ENCODE measurements around the gene NEDD4.

The NEDD4 gene

DNA sequence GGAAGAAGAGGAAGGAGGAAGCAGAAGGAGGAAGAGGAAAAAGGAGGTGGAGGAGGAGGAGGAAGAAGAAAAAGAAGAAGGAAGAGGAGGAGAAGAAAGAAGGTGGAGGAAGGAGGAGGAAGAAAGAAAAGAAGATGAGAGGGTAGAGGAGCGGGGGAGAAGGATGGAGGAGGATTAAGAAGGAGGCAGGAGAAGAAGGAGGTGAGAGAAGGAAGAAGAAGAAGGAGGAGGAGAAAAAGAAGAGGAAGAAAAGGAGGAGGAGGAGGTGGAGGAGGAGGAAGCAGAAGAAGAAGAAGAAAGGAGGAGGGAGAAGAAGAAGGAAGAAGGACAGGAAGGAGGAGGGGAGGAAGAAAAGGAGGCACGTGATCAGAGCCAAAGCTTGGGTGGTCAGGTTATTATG, 213.1 kb downstream of the NEDD4 start:
- H3K4me3 ChIP-seq (ENCODE audit: low read depth, low read length): no peak overlapping the region
- ChIA-PET CTCF (interaction anchor here (1.0 to 1.5 kb wide), 2 partner anchors 8 to 19 kb away, joined by 3 to 4 read pairs; no protein-coding TSS in a partner anchor), POLR2A (no interaction called here)
- 0 out of 2 replicates have a peak, but pooled peaks cover 2% of the 10 kb centered on the region for H3K4me1 ChIP-seq (ENCODE audit: control insufficient read depth, insufficient read depth, low read length)
- H3K27ac ChIP-seq (ENCODE audit: extremely low read depth, low read depth, low read length): no peak overlapping the region
- H3K9me3 ChIP-seq (ENCODE audit: control insufficient read depth, insufficient read depth, low read depth, low read length): no peaks in the 10 kb centered on the region
- no peak for TF ChIP-seq ZFP41 (tag by site-specific recombination; IDR thresholded peaks at IDR 0.05; ENCODE audit: borderline replicate concordance)
- peak; percentile 73 for TF ChIP-seq ZNF366 (tag by site-specific recombination; conservative IDR thresholded peaks at IDR 0.05)
- TF ChIP-seq FEZF1 (tag by site-specific recombination; IDR thresholded peaks at IDR 0.05): no peak
- TF ChIP-seq ZNF670 (tag by site-specific recombination; IDR thresholded peaks at IDR 0.05; ENCODE audit: low read depth): no peak
- TF ChIP-seq ZNF76 (tag by site-specific recombination; IDR thresholded peaks at IDR 0.05; ENCODE audit: borderline replicate concordance, low read depth): no peak
- TF ChIP-seq, protein P1, sequence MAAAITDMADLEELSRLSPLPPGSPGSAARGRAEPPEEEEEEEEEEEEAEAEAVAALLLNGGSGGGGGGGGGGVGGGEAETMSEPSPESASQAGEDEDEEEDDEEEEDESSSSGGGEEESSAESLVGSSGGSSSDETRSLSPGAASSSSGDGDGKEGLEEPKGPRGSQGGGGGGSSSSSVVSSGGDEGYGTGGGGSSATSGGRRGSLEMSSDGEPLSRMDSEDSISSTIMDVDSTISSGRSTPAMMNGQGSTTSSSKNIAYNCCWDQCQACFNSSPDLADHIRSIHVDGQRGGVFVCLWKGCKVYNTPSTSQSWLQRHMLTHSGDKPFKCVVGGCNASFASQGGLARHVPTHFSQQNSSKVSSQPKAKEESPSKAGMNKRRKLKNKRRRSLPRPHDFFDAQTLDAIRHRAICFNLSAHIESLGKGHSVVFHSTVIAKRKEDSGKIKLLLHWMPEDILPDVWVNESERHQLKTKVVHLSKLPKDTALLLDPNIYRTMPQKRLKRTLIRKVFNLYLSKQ (tag by site-specific recombination; IDR thresholded peaks at IDR 0.05; ENCODE audit: borderline replicate concordance): no peak
- TF ChIP-seq EGR2 (tag by site-specific recombination; IDR thresholded peaks at IDR 0.05; ENCODE audit: low read depth): peak; percentile 53; the same call in 1 of the 2 replicates
- TF ChIP-seq ZNF433 (tag by site-specific recombination; IDR thresholded peaks at IDR 0.05; ENCODE audit: low read depth): no peak
- TF ChIP-seq ZNF747 (tag by site-specific recombination; IDR thresholded peaks at IDR 0.05): no peak
- TF ChIP-seq ZNF112 (tag by site-specific recombination; IDR thresholded peaks at IDR 0.05): no peak
- TF ChIP-seq, protein P2, sequence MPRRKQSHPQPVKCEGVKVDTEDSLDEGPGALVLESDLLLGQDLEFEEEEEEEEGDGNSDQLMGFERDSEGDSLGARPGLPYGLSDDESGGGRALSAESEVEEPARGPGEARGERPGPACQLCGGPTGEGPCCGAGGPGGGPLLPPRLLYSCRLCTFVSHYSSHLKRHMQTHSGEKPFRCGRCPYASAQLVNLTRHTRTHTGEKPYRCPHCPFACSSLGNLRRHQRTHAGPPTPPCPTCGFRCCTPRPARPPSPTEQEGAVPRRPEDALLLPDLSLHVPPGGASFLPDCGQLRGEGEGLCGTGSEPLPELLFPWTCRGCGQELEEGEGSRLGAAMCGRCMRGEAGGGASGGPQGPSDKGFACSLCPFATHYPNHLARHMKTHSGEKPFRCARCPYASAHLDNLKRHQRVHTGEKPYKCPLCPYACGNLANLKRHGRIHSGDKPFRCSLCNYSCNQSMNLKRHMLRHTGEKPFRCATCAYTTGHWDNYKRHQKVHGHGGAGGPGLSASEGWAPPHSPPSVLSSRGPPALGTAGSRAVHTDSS (tag by site-specific recombination; IDR thresholded peaks at IDR 0.05): peak; percentile 65; the same call in 1 of the 2 replicates
- no peaks in the 10 kb centered on the region for H3K36me3 ChIP-seq (ENCODE audit: control insufficient read depth in 2 of 2, insufficient read depth in 1 of 2, low read length in 2 of 2)

DNA sequence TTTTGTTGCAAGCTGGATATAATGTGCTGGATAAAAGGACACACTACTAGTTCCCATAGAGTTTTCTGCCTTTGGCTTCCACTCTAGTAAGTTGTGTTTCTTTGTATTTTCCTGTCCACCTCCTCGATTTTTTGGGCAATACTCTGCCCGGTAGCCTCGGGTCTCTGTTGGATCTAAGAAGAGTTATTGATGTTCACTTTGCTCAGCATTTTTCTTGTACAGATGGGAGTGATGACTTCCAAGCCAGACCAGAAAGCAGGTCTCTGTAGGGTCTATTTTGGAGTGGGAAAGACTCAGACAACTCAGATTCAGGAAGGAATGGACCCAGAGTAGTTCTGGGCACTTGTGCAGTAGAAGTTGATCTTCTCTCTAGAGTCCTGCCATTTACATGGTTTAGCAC, 214.5 kb downstream of the NEDD4 start:
- TF ChIP-seq ZBTB48 (tag by site-specific recombination; IDR thresholded peaks at IDR 0.05) (no peak), ZNF184 (tag by site-specific recombination; IDR thresholded peaks at IDR 0.05) (no peak), ZNF23 (tag by site-specific recombination; IDR thresholded peaks at IDR 0.05; ENCODE audit: borderline replicate concordance) (no peak), KLF10 (tag by site-specific recombination; IDR thresholded peaks at IDR 0.05) (no peak)
- H3K4me1 ChIP-seq (ENCODE audit: control insufficient read depth, insufficient read depth, low read length): 0 out of 2 replicates have a peak, but pooled peaks cover 2% of the 10 kb centered on the region

More for the DNA sequence above, 214.5 kb downstream of the NEDD4 start:
- no peaks in the 10 kb centered on the region for H3K9me3 ChIP-seq (ENCODE audit: control insufficient read depth, insufficient read depth, low read depth, low read length)
- POLR2A ChIA-PET: no interaction called here
- CTCF ChIA-PET: interaction anchor here (1.5 kb wide), 1 partner anchor 10 kb away, joined by 4 read pairs; no protein-coding TSS in a partner anchor
- H3K36me3 ChIP-seq (ENCODE audit: control insufficient read depth in 2 of 2, insufficient read depth in 1 of 2, low read length in 2 of 2): no peaks in the 10 kb centered on the region
- no peak overlapping the region for H3K4me3 ChIP-seq (ENCODE audit: low read depth, low read length)
- no peak overlapping the region for H3K27ac ChIP-seq (ENCODE audit: extremely low read depth, low read depth, low read length)
